Subcutaneous abdominal adipose tissue (tissue), 5 donors: Measurements from ENCODE around the gene PREP.

Experiments
- H3K27ac ChIP-seq: one replicate; pipeline ENCODE4 v1.7.0; 2013; ENCODE audit warnings: low read depth, mild to moderate bottlenecking, inconsistent platforms, low read length, moderate library complexity
- H3K27me3 ChIP-seq, 5 donors: one replicate each; pipeline ENCODE4 v1.7.0; 2013; ENCODE audit warnings: low read length in 5 of 5, inconsistent platforms in 1 of 5; ENCODE audit not compliant: control insufficient read depth in 5 of 5, insufficient read depth in 4 of 5
- H3K36me3 ChIP-seq, 5 donors: one replicate each; pipeline ENCODE4 v1.7.0; 2013; ENCODE audit warnings: low read length in 5 of 5; ENCODE audit not compliant: control insufficient read depth in 5 of 5, insufficient read depth in 5 of 5
- H3K4me1 ChIP-seq, 5 donors: one replicate each; pipeline ENCODE4 v1.7.0; 2013; ENCODE audit warnings: low read length in 5 of 5, mild to moderate bottlenecking in 3 of 5, moderate library complexity in 1 of 5; ENCODE audit not compliant: control insufficient read depth in 5 of 5, insufficient read depth in 5 of 5
- H3K4me3 ChIP-seq, 5 donors: one replicate each; pipeline ENCODE4 v1.7.0; 2013; ENCODE audit warnings: low read length in 5 of 5, low read depth in 1 of 5
- H3K9ac ChIP-seq, 5 donors: one replicate each; pipeline ENCODE4 v1.7.0; 2013; ENCODE audit warnings: low read length in 5 of 5, mild to moderate bottlenecking in 4 of 5, moderate library complexity in 3 of 5
- H3K9me3 ChIP-seq, 5 donors: one replicate each; pipeline ENCODE4 v1.7.0; 2013; ENCODE audit warnings: low read length in 5 of 5; ENCODE audit not compliant: control insufficient read depth in 5 of 5
- donor health status: healthy.
- donor health status: healthy.
- donor health status: healthy.
- donor health status: healthy.
- donor health status: healthy.

The PREP gene

GRCh38 chr6:105402939-105403935 is at the start of gene PREP:
TSS of gene PREP (minus strand) at chr6:105403082. CDS start at chr6:105402891, 191 bp downstream.
- Histone ChIP-seq H3K27me3 (no peaks in the 10 kb centered on the region), H3K27ac (peak within 1 kb of the TSS; percentile 75), H3K9ac (peak within 1 kb of the TSS; percentile 51 to 91 (median 84)), H3K9me3 (no peaks in the 10 kb centered on the region), H3K4me3 (peak within 1 kb of the TSS; percentile 78 to 98 (median 90)), H3K36me3 (no peaks in the 10 kb centered on the region), H3K4me1 (peaks cover 0 to 41% (median 34%) of the 10 kb centered on the region in 5 donors)

- H3K9me3 ChIP-seq = no peaks in the 10 kb centered on the region
- H3K4me3 ChIP-seq = no peak overlapping the region
- H3K36me3 ChIP-seq = no peaks in the 10 kb centered on the region
- no peaks in the 10 kb centered on the region for H3K27me3 ChIP-seq
- no peak overlapping the region for H3K9ac ChIP-seq
- H3K27ac ChIP-seq = no peak overlapping the region
- peaks cover 0 to 15% (median 11%) of the 10 kb centered on the region in 5 donors for H3K4me1 ChIP-seq
Observed at GRCh38 chr6:105452376-105452775, 49.5 kb upstream of the PREP start.

- H3K9me3 ChIP-seq = no peaks in the 10 kb centered on the region
- no peak overlapping the region for H3K9ac ChIP-seq
- H3K27me3 ChIP-seq = no peaks in the 10 kb centered on the region
- H3K36me3 ChIP-seq = no peaks in the 10 kb centered on the region
- no peak overlapping the region for H3K4me3 ChIP-seq
- peaks cover 0 to 10% (median 7%) of the 10 kb centered on the region in 5 donors for H3K4me1 ChIP-seq
- no peak overlapping the region for H3K27ac ChIP-seq
Observed at GRCh38 chr6:105449756-105450390, 47.0 kb upstream of the PREP start.

GRCh38 chr6:105445481-105445880 is 42.6 kb upstream of the PREP start:
- Histone ChIP-seq H3K4me1 (no peaks in the 10 kb centered on the region), H3K27me3 (no peaks in the 10 kb centered on the region), H3K36me3 (no peaks in the 10 kb centered on the region), H3K9ac (no peak overlapping the region), H3K9me3 (no peaks in the 10 kb centered on the region), H3K27ac (no peak overlapping the region), H3K4me3 (no peak overlapping the region)

DNA sequence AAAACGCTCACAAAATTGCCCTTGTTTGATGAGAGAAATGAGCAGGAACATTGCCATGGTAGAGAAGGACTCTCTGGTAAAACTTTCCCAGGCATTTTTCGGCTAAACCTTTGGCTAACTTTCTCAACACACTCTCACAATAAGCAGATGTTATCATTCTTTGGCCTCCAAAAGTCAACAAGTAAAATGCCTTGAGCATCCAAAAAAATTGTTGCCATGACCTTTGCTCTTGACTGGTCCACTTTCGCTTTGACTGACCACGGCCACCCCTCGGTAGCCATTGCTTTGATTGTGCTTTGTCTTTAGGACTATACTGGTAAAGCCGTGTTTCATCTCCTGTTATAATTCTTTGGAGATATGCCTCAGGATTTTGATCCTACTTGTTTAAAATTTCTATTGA is 41.1 kb upstream of the PREP start:
- no peak overlapping the region for H3K9ac ChIP-seq
- no peaks in the 10 kb centered on the region for H3K4me1 ChIP-seq
- H3K9me3 ChIP-seq = no peaks in the 10 kb centered on the region
- H3K4me3 ChIP-seq = no peak overlapping the region
- H3K27ac ChIP-seq = no peak overlapping the region
- H3K36me3 ChIP-seq = no peaks in the 10 kb centered on the region
- H3K27me3 ChIP-seq = no peaks in the 10 kb centered on the region

GRCh38 chr6:105442369-105442768 is 39.5 kb upstream of the PREP start:
- Histone ChIP-seq H3K4me1 (no peaks in the 10 kb centered on the region), H3K27me3 (no peaks in the 10 kb centered on the region), H3K4me3 (no peak overlapping the region), H3K27ac (no peak overlapping the region), H3K9me3 (no peaks in the 10 kb centered on the region), H3K9ac (no peak overlapping the region), H3K36me3 (no peaks in the 10 kb centered on the region)

GRCh38 chr6:105437236-105437635 is 34.4 kb upstream of the PREP start:
- no peak overlapping the region for H3K9ac ChIP-seq
- no peaks in the 10 kb centered on the region for H3K27me3 ChIP-seq
- H3K4me1 ChIP-seq = peaks cover 0 to 9% (median 4%) of the 10 kb centered on the region in 5 donors
- H3K9me3 ChIP-seq = no peaks in the 10 kb centered on the region
- no peak overlapping the region for H3K27ac ChIP-seq
- no peaks in the 10 kb centered on the region for H3K36me3 ChIP-seq
- no peak overlapping the region for H3K4me3 ChIP-seq

DNA sequence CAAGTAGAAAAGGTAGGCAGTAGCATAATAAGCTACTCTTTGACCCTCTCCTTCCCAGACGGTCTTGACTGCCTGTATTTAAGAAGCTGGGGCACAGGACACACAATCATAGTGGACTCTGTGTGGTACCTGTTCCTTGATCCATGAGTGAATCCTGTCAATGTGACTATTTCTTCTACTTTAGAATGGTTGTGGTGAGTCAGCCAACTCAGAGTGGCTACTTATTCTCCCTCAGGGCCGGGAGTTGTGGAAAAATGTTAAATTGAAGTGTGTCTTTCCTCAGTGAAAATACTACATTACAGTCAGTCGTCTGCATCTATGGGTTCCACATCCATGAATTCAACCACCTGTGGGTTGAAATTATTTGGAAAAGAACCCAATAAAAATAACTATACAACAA is 30.8 kb upstream of the PREP start:
- H3K27ac ChIP-seq = no peak overlapping the region
- no peaks in the 10 kb centered on the region for H3K36me3 ChIP-seq
- H3K9me3 ChIP-seq = no peaks in the 10 kb centered on the region
- no peak overlapping the region for H3K9ac ChIP-seq
- no peak overlapping the region for H3K4me3 ChIP-seq
- peaks cover 0 to 10% (median 5%) of the 10 kb centered on the region in 5 donors for H3K4me1 ChIP-seq
- H3K27me3 ChIP-seq = no peaks in the 10 kb centered on the region

- no peaks in the 10 kb centered on the region for H3K36me3 ChIP-seq
- H3K9me3 ChIP-seq = no peaks in the 10 kb centered on the region
Observed at GRCh38 chr6:105432797-105433196, 29.9 kb upstream of the PREP start.

GRCh38 chr6:105431226-105431625 is 28.3 kb upstream of the PREP start:
- H3K27me3 ChIP-seq = no peaks in the 10 kb centered on the region
- H3K4me1 ChIP-seq = peaks cover 0 to 18% (median 12%) of the 10 kb centered on the region in 5 donors
- no peak overlapping the region for H3K9ac ChIP-seq
- H3K27ac ChIP-seq = no peak overlapping the region
- no peaks in the 10 kb centered on the region for H3K36me3 ChIP-seq
- no peaks in the 10 kb centered on the region for H3K9me3 ChIP-seq
- no peak overlapping the region for H3K4me3 ChIP-seq

More at GRCh38 chr6:105432797-105433196, 29.9 kb upstream of the PREP start:
- Histone ChIP-seq H3K9ac (no peak overlapping the region), H3K27me3 (no peaks in the 10 kb centered on the region), H3K4me1 (peaks cover 0 to 18% (median 12%) of the 10 kb centered on the region in 5 donors), H3K4me3 (no peak overlapping the region), H3K27ac (no peak overlapping the region)
